WTC11 (cell line): ENCODE measurements around the gene ALDH5A1.

Source experiments
- CREB1 ChIP-seq: sonication (generic); formaldehyde crosslinking; IDR thresholded peaks from 2 replicates; pipeline ENCODE4 v1.8.0; 2023; ENCODE audit warnings: mild to moderate bottlenecking, missing genetic modification reagents
- CREM ChIP-seq: sonication (generic); formaldehyde crosslinking; IDR thresholded peaks from 2 replicates; pipeline ENCODE4 v1.8.1; 2022; ENCODE audit warnings: mild to moderate bottlenecking, missing genetic modification reagents, moderate library complexity
- CTCF ChIP-seq: fragments of 200-600 bp; IDR thresholded peaks from 2 replicates; pipeline ENCODE4 v1.8.0; 2022; ENCODE audit warnings: antibody characterized with exemption
- ELF4 ChIP-seq: sonication (generic); formaldehyde crosslinking; IDR thresholded peaks from 2 replicates; pipeline ENCODE4 v1.8.1; 2022; ENCODE audit warnings: low read depth, mild to moderate bottlenecking, moderate library complexity, missing genetic modification reagents
- ESRRA ChIP-seq: sonication (generic); formaldehyde crosslinking; IDR thresholded peaks from 2 replicates; pipeline ENCODE4 v1.8.1; 2022; ENCODE audit warnings: mild to moderate bottlenecking, missing genetic modification reagents, borderline replicate concordance
- GRHL2 ChIP-seq: fragments of 250-450 bp; sonication (Bioruptor Pico); IDR thresholded peaks from 2 replicates; pipeline ENCODE4 v1.8.0; 2022; ENCODE audit warnings: mild to moderate bottlenecking, moderate library complexity; ENCODE audit not compliant: insufficient replicate concordance, severe bottlenecking
- KAT7 ChIP-seq: sonication (generic); formaldehyde crosslinking; IDR thresholded peaks from 2 replicates; pipeline ENCODE4 v1.8.1; 2023; ENCODE audit warnings: missing genetic modification reagents, mild to moderate bottlenecking, borderline replicate concordance
- MAX ChIP-seq: sonication (generic); formaldehyde crosslinking; IDR thresholded peaks from 2 replicates; pipeline ENCODE4 v1.8.0; 2022; ENCODE audit warnings: mild to moderate bottlenecking, missing genetic modification reagents
- RELA ChIP-seq: sonication (generic); formaldehyde crosslinking; IDR thresholded peaks from 2 replicates; pipeline ENCODE4 v1.8.1; 2022; ENCODE audit warnings: missing genetic modification reagents, mild to moderate bottlenecking, borderline replicate concordance
- USF1 ChIP-seq: sonication (generic); formaldehyde crosslinking; IDR thresholded peaks from 2 replicates; pipeline ENCODE4 v1.8.0; 2022; ENCODE audit warnings: mild to moderate bottlenecking, missing genetic modification reagents

- TF ChIP-seq CTCF (no peak), USF1 (CRISPR knock-in tag) (no peak), MAX (no peak), CREM (CRISPR knock-in tag) (no peak), KAT7 (CRISPR knock-in tag) (no peak), ESRRA (CRISPR knock-in tag) (no peak), CREB1 (no peak), ELF4 (CRISPR knock-in tag) (no peak), RELA (CRISPR knock-in tag) (no peak), GRHL2 (CRISPR knock-in tag) (no peak)
These were observed 23.1 kb downstream of the ALDH5A1 start for GRCh38 chr6:24517659-24518543.
